Measurements from ENCODE around the gene UNC13B. TPM values are rescaled to one million over a fixed set of nuclear protein-coding genes. Genes with fewer than 3 reads are reported as not detected.

The UNC13B gene
- total and polyA plus RNA-seq, 2 donors (not counting 3 experiments of a cell fraction or from before 2014, with no cell fraction given) = 30.1 to 46.2 TPM

DNA sequence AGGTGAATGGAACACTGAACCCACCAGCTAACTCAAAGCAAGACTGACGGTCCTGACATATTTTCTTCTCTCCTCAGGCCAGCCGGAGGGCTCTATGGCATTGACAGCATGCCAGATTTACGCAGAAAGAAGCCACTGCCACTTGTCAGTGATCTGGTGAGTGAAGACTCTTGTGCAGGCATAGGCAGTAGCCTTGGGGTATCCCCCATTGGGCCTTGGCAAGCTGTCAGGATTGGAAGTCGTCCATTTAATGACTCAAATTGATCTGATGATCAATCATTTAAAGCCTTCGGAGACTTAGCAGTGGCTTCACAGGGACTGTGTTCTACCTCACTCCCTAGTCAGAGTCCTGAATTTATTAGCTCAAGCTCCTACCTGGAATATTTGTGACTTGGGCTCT is 208.4 kb downstream of the UNC13B start:
- Histone ChIP-seq H3K4me3 (replicated peaks in 1 of 3; ENCODE audit: insufficient read depth in 1 of 3, low read depth in 1 of 3, low read length in 3 of 3) (no peak overlapping the region), H3K9me3 (replicated peaks; ENCODE audit: control insufficient read depth, insufficient read depth, low read length) (no peaks in the 10 kb centered on the region), H3K27me3 (ENCODE audit: control insufficient read depth in 2 of 2, insufficient read depth in 2 of 2, low read length in 2 of 2) (no peaks in the 10 kb centered on the region), H3K9me1 (replicated peaks; ENCODE audit: control insufficient read depth, extremely low read depth, insufficient read depth, low read length) (no peaks in the 10 kb centered on the region), H3K9ac (replicated peaks; ENCODE audit: extremely low read depth, insufficient read depth, low read length) (no peak overlapping the region), H3K4me2 (ENCODE audit: insufficient read depth, low read length) (no peak overlapping the region), H4K20me1 (replicated peaks; ENCODE audit: control insufficient read depth, extremely low read depth, insufficient read depth, low read length) (no peaks in the 10 kb centered on the region), H3K79me2 (ENCODE audit: control insufficient read depth, insufficient read depth, low read length) (no peaks in the 10 kb centered on the region), H3K4me1 (ENCODE audit: control insufficient read depth, extremely low read depth, insufficient read depth, low read length) (peaks cover 25% of the 10 kb centered on the region), H3K27ac (ENCODE audit: insufficient read depth, low read depth, low read length) (no peak overlapping the region), H3K36me3 (ENCODE audit: control insufficient read depth in 2 of 2, extremely low read depth in 1 of 2, insufficient read depth in 2 of 2, low read length in 2 of 2) (peaks cover 0 to 9% of the 10 kb centered on the region in 2 experiments), H2AFZ (ENCODE audit: low read depth, low read length) (no peak overlapping the region)
- no peak for TF ChIP-seq EZH2 (IDR thresholded peaks at IDR 0.05; ENCODE audit: borderline replicate concordance, low read depth, low read length, severe bottlenecking)
- TF ChIP-seq MYC (IDR thresholded peaks at IDR 0.05; ENCODE audit: low read depth, low read length) = no peak
- TF ChIP-seq, protein P1, sequence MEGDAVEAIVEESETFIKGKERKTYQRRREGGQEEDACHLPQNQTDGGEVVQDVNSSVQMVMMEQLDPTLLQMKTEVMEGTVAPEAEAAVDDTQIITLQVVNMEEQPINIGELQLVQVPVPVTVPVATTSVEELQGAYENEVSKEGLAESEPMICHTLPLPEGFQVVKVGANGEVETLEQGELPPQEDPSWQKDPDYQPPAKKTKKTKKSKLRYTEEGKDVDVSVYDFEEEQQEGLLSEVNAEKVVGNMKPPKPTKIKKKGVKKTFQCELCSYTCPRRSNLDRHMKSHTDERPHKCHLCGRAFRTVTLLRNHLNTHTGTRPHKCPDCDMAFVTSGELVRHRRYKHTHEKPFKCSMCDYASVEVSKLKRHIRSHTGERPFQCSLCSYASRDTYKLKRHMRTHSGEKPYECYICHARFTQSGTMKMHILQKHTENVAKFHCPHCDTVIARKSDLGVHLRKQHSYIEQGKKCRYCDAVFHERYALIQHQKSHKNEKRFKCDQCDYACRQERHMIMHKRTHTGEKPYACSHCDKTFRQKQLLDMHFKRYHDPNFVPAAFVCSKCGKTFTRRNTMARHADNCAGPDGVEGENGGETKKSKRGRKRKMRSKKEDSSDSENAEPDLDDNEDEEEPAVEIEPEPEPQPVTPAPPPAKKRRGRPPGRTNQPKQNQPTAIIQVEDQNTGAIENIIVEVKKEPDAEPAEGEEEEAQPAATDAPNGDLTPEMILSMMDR (IDR thresholded peaks at IDR 0.05; ENCODE audit: extremely low read depth in 1 of 2, insufficient read depth in 1 of 2, low read depth in 1 of 2, low read length in 2 of 2) = no peak
- no peak for TF ChIP-seq POLR2AphosphoS5 (IDR thresholded peaks at IDR 0.05; ENCODE audit: insufficient read depth, low read depth, low read length)
- TF ChIP-seq GATA2 (IDR thresholded peaks at IDR 0.05; ENCODE audit: insufficient read depth, insufficient read length, low read depth, low read length) = no peak
- no peak for TF ChIP-seq POLR2A (IDR thresholded peaks at IDR 0.05; ENCODE audit: low read depth, low read length)
- TF ChIP-seq, protein P2, sequence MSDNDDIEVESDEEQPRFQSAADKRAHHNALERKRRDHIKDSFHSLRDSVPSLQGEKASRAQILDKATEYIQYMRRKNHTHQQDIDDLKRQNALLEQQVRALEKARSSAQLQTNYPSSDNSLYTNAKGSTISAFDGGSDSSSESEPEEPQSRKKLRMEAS (IDR thresholded peaks at IDR 0.05; ENCODE audit: insufficient read depth, insufficient read length) = no peak
- no peak for TF ChIP-seq JUN (IDR thresholded peaks at IDR 0.05; ENCODE audit: borderline replicate concordance, insufficient read depth, insufficient read length, low read depth)
- TF ChIP-seq FOS (IDR thresholded peaks at IDR 0.05; ENCODE audit: borderline replicate concordance, insufficient read depth, low read length) = no peak
- intact Hi-C loops (cut with micrococcal nuclease) = no loop called here
- dilution Hi-C loops (cut with MboI; ENCODE audit: extremely low pct_ligation_motif_present, low sequenced_read_pairs) = no loop called here
- ChIA-PET POLR2A (no interaction called here), CTCF (interaction anchor here (1.2 to 1.3 kb wide), 2 partner anchors 15 to 16 kb away, joined by 3 read pairs; no protein-coding TSS in a partner anchor)
- DNase-seq (ENCODE audit: low read depth, low spot score) (no peak), FAIRE-seq (no peak)
- BruUV-seq (replicated peaks) = no TSS peak

All from endothelial cell of umbilical vein (primary cell).